Sigmoid colon (tissue), 7 donors: ENCODE data around the gene STBD1. TPM values are rescaled to one million over a fixed set of nuclear protein-coding genes. Genes with fewer than 3 reads are reported as not detected.

Experiments
- DNase-seq: peaks from one replicate; pipeline ENCODE4 v3.0.0-alpha.2; 2019
- H3K27ac ChIP-seq, 4 donors: fragments of 200-600 bp; sonication (generic); one replicate each; pipeline ENCODE4 v1.5.1; 2016 to 2019; ENCODE audit warnings: mild to moderate bottlenecking in 1 of 4
- H3K27me3 ChIP-seq, 3 donors: fragments of 200-600 bp; sonication (generic); one replicate each; pipeline ENCODE4 v1.5.1; 2019; ENCODE audit warnings: mild to moderate bottlenecking in 1 of 3
- H3K36me3 ChIP-seq, 4 donors: fragments of 200-600 bp; sonication (generic); one replicate each; pipeline ENCODE4 v1.5.1; 2016 to 2019
- H3K4me1 ChIP-seq, 4 donors: fragments of 200-600 bp; sonication (generic); one replicate each; pipeline ENCODE4 v1.5.1; 2017 to 2019
- H3K4me3 ChIP-seq, 4 donors: fragments of 200-600 bp; sonication (generic); one replicate each; pipeline ENCODE4 v1.5.1; 2017 to 2019; ENCODE audit warnings: mild to moderate bottlenecking in 2 of 4, moderate library complexity in 1 of 4
- H3K9me3 ChIP-seq, 4 donors: fragments of 200-600 bp in 3 of 4; sonication (generic) in 3 of 4; one replicate each; pipeline versions ENCODE4 v1.5.1 to v1.6.1; 2013 to 2019
- CTCF ChIP-seq, 4 experiments: fragments of 450-650 bp in 3 of 4; fragments of 200-600 bp in 1 of 4; IDR thresholded peaks; one replicate each; pipeline ENCODE4 v1.5.1; 2016 to 2019; ENCODE audit warnings: antibody characterized with exemption in 4 of 4, mild to moderate bottlenecking in 3 of 4, moderate library complexity in 2 of 4
- EP300 ChIP-seq, 4 donors: sonication (generic); formaldehyde crosslinking; IDR thresholded peaks; one replicate each; pipeline ENCODE4 v1.6.1; 2017; ENCODE audit warnings: antibody characterized with exemption in 4 of 4
- POLR2A ChIP-seq, 2 donors: fragments of 450-650 bp; IDR thresholded peaks; one replicate each; pipeline ENCODE4 v1.6.1; 2016; ENCODE audit warnings: antibody characterized with exemption in 2 of 2, mild to moderate bottlenecking in 2 of 2, moderate library complexity in 2 of 2
- POLR2AphosphoS5 ChIP-seq, 4 donors: sonication (generic); formaldehyde crosslinking; IDR thresholded peaks; one replicate each; pipeline ENCODE4 v1.6.1; 2017; ENCODE audit warnings: antibody characterized with exemption in 4 of 4
- WGBS, 2 donors: extraction: QIAGEN DNeasy Blood & Tissue Kit; methylation state at CpG; one replicate each; pipeline ENCODE4 v1.1.7; 2013; 5-methylcytosine and 5-hydroxymethylcytosine counted together
- intact Hi-C: fragments of 100-400 bp; cut with DNase I; formaldehyde crosslinking; loops from one replicate; pipeline ENCODE4 v1.15.1; 2023
- polyA plus RNA-seq, 3 donors: library from polyadenylated mRNA; stranded (reverse); fragments of 200-250 nt; gene quantifications; one replicate each; pipeline ENCODE4 v1.2.3, GENCODE V29; 2013
- total RNA-seq, 4 donors: library from RNA; depleted of rRNA; stranded (reverse); fragments of >200 nt; gene quantifications; one replicate each; pipeline ENCODE4 v1.1.0, GENCODE V29; 2016
- donor health status: healthy with polysubstance abuse.
- donor health status: Bipolar disorder and iron deficiency.
- donor health status: healthy.

Gene STBD1
- total and polyA plus RNA-seq, 7 donors: 6.0 to 17.1 (median 11.0) TPM

- intact Hi-C loops: no loop called here
- Histone ChIP-seq H3K27ac (no peak overlapping the region), H3K36me3 (peaks cover 0 to 5% (median 0%) of the 10 kb centered on the region in 4 donors), H3K4me1 (peaks cover 0 to 4% (median 0%) of the 10 kb centered on the region in 4 donors), H3K4me3 (no peak overlapping the region), H3K9me3 (peaks cover 0 to 3% (median 0%) of the 10 kb centered on the region in 4 donors), H3K27me3 (no peaks in the 10 kb centered on the region)
- WGBS, 2 donors: 86 to 91% methylated on average over 7 of the region's 7 CpGs
- no peak for DNase-seq
- TF ChIP-seq POLR2A (IDR thresholded peaks at IDR 0.05) (no peak), EP300 (IDR thresholded peaks at IDR 0.05) (no peak), POLR2AphosphoS5 (IDR thresholded peaks at IDR 0.05) (no peak), CTCF (IDR thresholded peaks at IDR 0.05) (no peak)
These were observed 8.9 kb downstream of the STBD1 start for GRCh38 chr4:76315267-76315918.

- no peak for DNase-seq
- no peak for TF ChIP-seq EP300 (IDR thresholded peaks at IDR 0.05)
- TF ChIP-seq CTCF (IDR thresholded peaks at IDR 0.05): no peak
- no peak for TF ChIP-seq POLR2A (IDR thresholded peaks at IDR 0.05)
- TF ChIP-seq POLR2AphosphoS5 (IDR thresholded peaks at IDR 0.05): no peak
- Histone ChIP-seq H3K36me3 (no peaks in the 10 kb centered on the region), H3K4me3 (no peak overlapping the region), H3K4me1 (peaks cover 0 to 4% (median 0%) of the 10 kb centered on the region in 4 donors), H3K9me3 (peaks cover 0 to 3% (median 0%) of the 10 kb centered on the region in 4 donors), H3K27me3 (no peaks in the 10 kb centered on the region), H3K27ac (no peak overlapping the region)
- intact Hi-C loops: no loop called here
- WGBS, 2 donors: 94 to 95% methylated on average over 1 of the region's 1 CpG
These were observed 9.6 kb downstream of the STBD1 start for GRCh38 chr4:76316131-76316530.

GRCh38 chr4:76322236-76322635 lies 15.7 kb downstream of the STBD1 start:
- Histone ChIP-seq H3K36me3 (no peaks in the 10 kb centered on the region), H3K27ac (no peak overlapping the region), H3K9me3 (peaks cover 0 to 7% (median 3%) of the 10 kb centered on the region in 4 donors), H3K4me1 (no peaks in the 10 kb centered on the region), H3K27me3 (no peaks in the 10 kb centered on the region), H3K4me3 (no peak overlapping the region)
- 84 to 85% methylated on average over 3 of the region's 3 CpGs for WGBS, 2 donors
- intact Hi-C loops: no loop called here
- no peak for DNase-seq
- no peak for TF ChIP-seq EP300 (IDR thresholded peaks at IDR 0.05)
- no peak for TF ChIP-seq POLR2AphosphoS5 (IDR thresholded peaks at IDR 0.05)
- TF ChIP-seq POLR2A (IDR thresholded peaks at IDR 0.05): no peak
- no peak for TF ChIP-seq CTCF (IDR thresholded peaks at IDR 0.05)

- Histone ChIP-seq H3K9me3 (peaks cover 0 to 7% (median 3%) of the 10 kb centered on the region in 4 donors), H3K27me3 (no peaks in the 10 kb centered on the region), H3K4me3 (no peak overlapping the region), H3K4me1 (no peaks in the 10 kb centered on the region), H3K36me3 (no peaks in the 10 kb centered on the region), H3K27ac (no peak overlapping the region)
- DNase-seq: no peak
- intact Hi-C loops: no loop called here
- TF ChIP-seq EP300 (IDR thresholded peaks at IDR 0.05): no peak
- no peak for TF ChIP-seq POLR2A (IDR thresholded peaks at IDR 0.05)
- no peak for TF ChIP-seq CTCF (IDR thresholded peaks at IDR 0.05)
- no peak for TF ChIP-seq POLR2AphosphoS5 (IDR thresholded peaks at IDR 0.05)
These were observed 18.5 kb downstream of the STBD1 start for GRCh38 chr4:76325072-76325471.

GRCh38 chr4:76326515-76326914 lies 20.0 kb downstream of the STBD1 start:
- H3K4me1 ChIP-seq: no peaks in the 10 kb centered on the region
- H3K27ac ChIP-seq: no peak overlapping the region
- no peaks in the 10 kb centered on the region for H3K36me3 ChIP-seq
- intact Hi-C loops: no loop called here
- H3K27me3 ChIP-seq: no peaks in the 10 kb centered on the region
- H3K4me3 ChIP-seq: no peak overlapping the region
- H3K9me3 ChIP-seq: peaks cover 0 to 7% (median 3%) of the 10 kb centered on the region in 4 donors
- TF ChIP-seq POLR2AphosphoS5 (IDR thresholded peaks at IDR 0.05) (no peak), CTCF (IDR thresholded peaks at IDR 0.05) (no peak), POLR2A (IDR thresholded peaks at IDR 0.05) (no peak), EP300 (IDR thresholded peaks at IDR 0.05) (no peak)
- DNase-seq: no peak
